Mesendoderm (in vitro differentiated cells): ENCODE data around the gene TWNK.

Experiments
- DNase-seq: peaks from one replicate; pipeline ENCODE4 v3.0.0; 2013
- H2AK5ac ChIP-seq: 2 replicates; pipeline ENCODE4 v1.6.1; 2013; ENCODE audit warnings: low read length, inconsistent platforms
- H2BK120ac ChIP-seq: 2 replicates; pipeline ENCODE4 v1.6.1; 2013; ENCODE audit warnings: low read depth, mild to moderate bottlenecking, low read length, moderate library complexity, mixed read lengths
- H2BK15ac ChIP-seq: replicated peaks from 2 replicates; pipeline ENCODE4 v1.6.1; 2013; ENCODE audit warnings: low read depth, mild to moderate bottlenecking, moderate library complexity
- H2BK5ac ChIP-seq: 2 replicates; pipeline ENCODE4 v1.6.1; 2013; ENCODE audit warnings: low read length, inconsistent platforms
- H3K18ac ChIP-seq: 2 replicates; pipeline ENCODE4 v1.6.1; 2013; ENCODE audit warnings: mild to moderate bottlenecking, low read length, mixed read lengths
- H3K23ac ChIP-seq: one replicate; pipeline ENCODE4 v1.6.1; 2013; ENCODE audit warnings: low read length
- H3K27ac ChIP-seq: 2 replicates; pipeline ENCODE4 v1.5.1; 2013; ENCODE audit warnings: low read depth, mild to moderate bottlenecking, inconsistent platforms, low read length, moderate library complexity
- H3K27me3 ChIP-seq: 2 replicates; pipeline ENCODE4 v1.6.1; 2013; ENCODE audit warnings: low read length, control low read depth, mild to moderate bottlenecking, inconsistent platforms; ENCODE audit not compliant: insufficient read depth, poor library complexity
- H3K36me3 ChIP-seq: 2 replicates; pipeline ENCODE4 v1.6.1; 2013; ENCODE audit warnings: low read length, inconsistent platforms; ENCODE audit not compliant: control insufficient read depth, insufficient read depth
- H3K4ac ChIP-seq: one replicate; pipeline ENCODE4 v1.6.1; 2013; ENCODE audit warnings: low read depth, mild to moderate bottlenecking, low read length, moderate library complexity
- H3K4me1 ChIP-seq: 2 replicates; pipeline ENCODE4 v1.6.1; 2013; ENCODE audit warnings: low read depth, low read length, inconsistent platforms; ENCODE audit not compliant: control insufficient read depth
- H3K4me2 ChIP-seq: 2 replicates; pipeline ENCODE4 v1.6.1; 2013; ENCODE audit warnings: low read length
- H3K4me3 ChIP-seq: 2 replicates; pipeline ENCODE4 v1.5.1; 2013; ENCODE audit warnings: mild to moderate bottlenecking, low read length
- H3K56ac ChIP-seq: one replicate; pipeline ENCODE4 v1.6.1; 2013; ENCODE audit warnings: low read length
- H3K79me1 ChIP-seq: 2 replicates; pipeline ENCODE4 v1.6.1; 2013; ENCODE audit warnings: low read length, inconsistent platforms
- H3K79me2 ChIP-seq: 2 replicates; pipeline ENCODE4 v1.6.1; 2013; ENCODE audit warnings: mild to moderate bottlenecking, low read length; ENCODE audit not compliant: control insufficient read depth, insufficient read depth
- H3K9ac ChIP-seq: 2 replicates; pipeline ENCODE4 v1.6.1; 2013; ENCODE audit warnings: low read length, inconsistent platforms
- H4K5ac ChIP-seq: one replicate; pipeline ENCODE4 v1.6.1; 2013; ENCODE audit warnings: low read length
- H4K8ac ChIP-seq: one replicate; pipeline ENCODE4 v1.6.1; 2013; ENCODE audit warnings: low read depth, mild to moderate bottlenecking, control low read depth, low read length, moderate library complexity
- WGBS: extraction: QIAGEN DNeasy Blood & Tissue Kit; methylation state at CpG from one replicate; pipeline ENCODE4 v1.1.7; 2013; ENCODE audit warnings: low lambda C conversion rate, missing lambda C conversion rate; ENCODE audit not compliant: insufficient coverage; ENCODE audit errors: extremely low coverage; 5-methylcytosine and 5-hydroxymethylcytosine counted together

TWNK gene

DNA sequence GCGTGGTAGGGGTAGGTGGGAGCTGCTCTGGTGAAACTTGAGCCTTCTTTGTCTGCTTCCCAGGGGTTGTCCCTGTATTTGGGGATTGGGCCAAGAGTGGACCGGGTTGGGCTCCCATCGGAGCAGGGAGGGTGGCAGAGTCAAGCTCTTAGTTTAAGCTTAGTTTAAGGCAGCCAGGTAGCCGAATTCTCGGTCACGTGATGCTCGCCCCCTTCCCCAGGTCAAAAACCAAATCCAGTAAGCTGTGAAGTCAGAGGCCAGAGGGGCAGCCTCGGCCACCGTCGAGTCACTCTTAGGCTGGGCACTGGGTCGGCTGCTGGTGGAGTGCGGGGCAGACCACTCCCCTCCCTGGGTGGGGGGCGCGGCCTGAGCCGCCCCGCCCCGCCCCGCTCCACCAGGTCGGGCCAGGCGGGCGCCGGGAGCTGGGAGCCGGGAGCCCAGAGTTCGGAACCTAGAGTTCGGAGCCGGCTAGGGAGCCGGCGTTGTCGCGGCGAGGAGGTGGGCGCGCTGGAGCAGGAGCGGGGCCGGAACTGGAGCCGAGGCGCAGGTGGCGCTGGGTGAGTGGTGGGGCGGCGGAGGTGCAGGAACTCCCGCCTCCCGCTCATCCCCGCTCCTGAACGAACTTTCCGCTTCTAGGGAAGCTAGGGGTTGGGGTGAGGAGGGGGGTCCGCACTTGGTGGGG, 9.5 kb downstream of the TWNK start:
- no CpG with 5 or more reads among the region's 46 CpGs for WGBS

DNA sequence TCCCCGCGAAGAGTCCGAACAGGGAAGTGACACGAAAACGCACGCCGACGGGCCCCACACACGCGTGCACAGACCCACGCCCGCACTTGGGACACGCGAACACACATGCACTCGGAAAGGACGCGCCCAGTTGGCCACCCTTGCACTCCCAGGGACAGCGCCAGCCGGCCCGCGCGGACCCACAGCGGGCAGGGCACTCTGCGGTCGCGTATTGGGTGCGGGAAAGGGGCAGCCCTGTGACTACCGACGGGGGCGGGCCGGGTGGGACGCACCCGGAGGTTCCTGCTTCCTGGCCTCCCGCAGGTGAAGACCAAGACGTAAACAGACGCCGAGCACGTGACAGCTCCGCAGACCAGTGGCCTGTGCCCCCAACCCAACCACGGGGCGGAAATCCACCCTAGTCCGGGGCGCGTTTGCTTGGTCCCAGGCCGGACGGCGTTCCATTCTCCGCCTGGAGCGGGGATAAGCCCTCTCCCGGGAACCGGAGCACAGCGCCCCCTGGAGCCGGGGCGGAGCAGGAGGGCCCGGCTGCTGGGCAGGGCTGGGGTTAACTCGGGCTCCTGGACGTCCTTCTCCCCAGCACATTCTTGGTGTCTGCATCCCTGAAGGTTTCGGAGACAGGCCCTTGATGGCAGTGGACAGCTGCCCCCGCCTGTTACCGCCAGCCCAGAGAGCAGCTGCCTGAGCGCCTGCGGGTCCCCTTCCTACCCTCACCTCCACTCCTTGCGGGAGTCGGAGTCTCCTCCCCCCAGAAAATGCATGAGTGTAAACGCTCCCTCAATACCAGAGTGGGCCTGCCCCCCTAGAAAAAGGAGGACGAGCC, 10.2 kb downstream of the TWNK start:
- Histone ChIP-seq H2BK120ac (peak overlapping the region; percentile 5), H2AK5ac (no peak overlapping the region), H3K27me3 (no peaks in the 10 kb centered on the region), H3K56ac (peak overlapping the region; percentile 99), H3K36me3 (peaks cover 10% of the 10 kb centered on the region), H2BK15ac (no peak overlapping the region), H3K9ac (peak overlapping the region; percentile 94), H4K8ac (no peak overlapping the region), H3K18ac (peak overlapping the region; percentile 34), H2BK5ac (peak overlapping the region; percentile 76), H3K23ac (peak overlapping the region; percentile 94), H4K5ac (no peak overlapping the region), H3K79me2 (peaks cover 12% of the 10 kb centered on the region), H3K4ac (no peak overlapping the region), H3K4me1 (peaks cover 17% of the 10 kb centered on the region), H3K79me1 (peaks cover 15% of the 10 kb centered on the region), H3K4me3 (peak overlapping the region; percentile 81), H3K27ac (peak overlapping the region; percentile 87), H3K4me2 (peak overlapping the region; percentile 98)
- DNase-seq = peak; percentile 91
- no CpG with 5 or more reads among the region's 66 CpGs for WGBS

More for the DNA sequence above, 9.5 kb downstream of the TWNK start:
- peak overlapping the region; percentile 94 for H3K9ac ChIP-seq
- peak overlapping the region; percentile 87 for H3K27ac ChIP-seq
- peaks cover 12% of the 10 kb centered on the region for H3K79me2 ChIP-seq
- no peak overlapping the region for H4K5ac ChIP-seq
- peak overlapping the region; percentile 51 for H2AK5ac ChIP-seq
- H3K36me3 ChIP-seq = peaks cover 10% of the 10 kb centered on the region
- no peak overlapping the region for H4K8ac ChIP-seq
- H2BK5ac ChIP-seq = peak overlapping the region; percentile 70
- peaks cover 14% of the 10 kb centered on the region for H3K79me1 ChIP-seq
- peak overlapping the region; percentile 81 for H3K4me3 ChIP-seq
- H3K4me1 ChIP-seq = peaks cover 17% of the 10 kb centered on the region
- no peaks in the 10 kb centered on the region for H3K27me3 ChIP-seq
- H3K56ac ChIP-seq = peak overlapping the region; percentile 99
- peak overlapping the region; percentile 8 for H3K4ac ChIP-seq
- H3K4me2 ChIP-seq = peak overlapping the region; percentile 98
- H3K23ac ChIP-seq = peak overlapping the region; percentile 94
- peak overlapping the region; percentile 25 for H3K18ac ChIP-seq
- peak; percentile 76 for DNase-seq
- H2BK15ac ChIP-seq = no peak overlapping the region
- no peak overlapping the region for H2BK120ac ChIP-seq

DNA sequence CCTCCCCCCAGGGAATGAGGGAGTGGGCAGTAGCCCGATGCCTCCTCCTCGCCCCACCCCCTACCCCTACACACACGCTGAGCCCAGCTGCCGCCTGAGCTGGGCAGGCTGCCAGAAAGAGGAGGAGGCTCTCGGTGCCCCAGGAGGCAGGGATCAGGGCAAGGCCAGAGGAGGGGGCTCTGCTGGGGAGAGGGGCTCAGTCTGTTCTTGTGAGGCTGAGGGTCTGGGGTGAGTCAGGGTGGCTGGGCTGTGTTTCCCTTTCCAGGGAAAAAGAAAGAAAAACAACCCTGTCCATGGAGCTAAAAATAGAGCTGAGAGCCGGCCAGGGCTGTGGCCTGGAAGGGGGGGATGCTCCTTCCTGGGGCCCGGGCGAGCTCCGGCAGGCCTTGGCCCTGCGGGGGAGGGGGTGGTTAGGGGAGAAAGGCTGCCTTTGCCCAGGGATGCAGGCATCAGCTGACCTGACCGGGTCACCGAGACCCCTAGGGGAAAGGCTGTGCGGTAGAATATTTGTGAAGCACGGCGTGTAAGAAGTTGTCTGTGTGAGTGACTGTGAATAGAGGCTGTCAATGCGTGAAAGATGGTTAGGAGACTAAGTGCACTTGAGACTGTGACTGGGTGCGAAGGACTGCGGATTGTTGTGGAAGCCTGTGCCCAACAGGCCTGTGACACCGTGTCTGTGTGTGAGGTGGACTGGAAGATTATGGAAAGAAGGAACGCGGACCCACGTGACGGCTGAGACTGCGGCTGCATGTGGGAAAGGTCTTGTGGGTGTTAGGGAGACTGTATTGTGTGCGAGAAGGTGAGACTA, 11.0 kb downstream of the TWNK start:
- peak overlapping the region; percentile 5 for H2BK120ac ChIP-seq
- no peaks in the 10 kb centered on the region for H3K27me3 ChIP-seq
- peak overlapping the region; percentile 87 for H3K27ac ChIP-seq
- peaks cover 17% of the 10 kb centered on the region for H3K4me1 ChIP-seq
- peak overlapping the region; percentile 99 for H3K56ac ChIP-seq
- DNase-seq = peak; percentile 74
- H3K4me3 ChIP-seq = peak overlapping the region; percentile 81
- peaks cover 12% of the 10 kb centered on the region for H3K79me2 ChIP-seq
- peak overlapping the region; percentile 34 for H3K18ac ChIP-seq
- WGBS = no CpG with 5 or more reads among the region's 25 CpGs
- H3K9ac ChIP-seq = peak overlapping the region; percentile 94
- H3K36me3 ChIP-seq = peaks cover 9% of the 10 kb centered on the region
- H4K5ac ChIP-seq = no peak overlapping the region
- no peak overlapping the region for H2BK15ac ChIP-seq
- H2BK5ac ChIP-seq = no peak overlapping the region
- peak overlapping the region; percentile 85 for H3K23ac ChIP-seq
- H3K4me2 ChIP-seq = peak overlapping the region; percentile 98
- peaks cover 16% of the 10 kb centered on the region for H3K79me1 ChIP-seq
- peak overlapping the region; percentile 75 for H2AK5ac ChIP-seq
- no peak overlapping the region for H4K8ac ChIP-seq
- H3K4ac ChIP-seq = no peak overlapping the region

DNA sequence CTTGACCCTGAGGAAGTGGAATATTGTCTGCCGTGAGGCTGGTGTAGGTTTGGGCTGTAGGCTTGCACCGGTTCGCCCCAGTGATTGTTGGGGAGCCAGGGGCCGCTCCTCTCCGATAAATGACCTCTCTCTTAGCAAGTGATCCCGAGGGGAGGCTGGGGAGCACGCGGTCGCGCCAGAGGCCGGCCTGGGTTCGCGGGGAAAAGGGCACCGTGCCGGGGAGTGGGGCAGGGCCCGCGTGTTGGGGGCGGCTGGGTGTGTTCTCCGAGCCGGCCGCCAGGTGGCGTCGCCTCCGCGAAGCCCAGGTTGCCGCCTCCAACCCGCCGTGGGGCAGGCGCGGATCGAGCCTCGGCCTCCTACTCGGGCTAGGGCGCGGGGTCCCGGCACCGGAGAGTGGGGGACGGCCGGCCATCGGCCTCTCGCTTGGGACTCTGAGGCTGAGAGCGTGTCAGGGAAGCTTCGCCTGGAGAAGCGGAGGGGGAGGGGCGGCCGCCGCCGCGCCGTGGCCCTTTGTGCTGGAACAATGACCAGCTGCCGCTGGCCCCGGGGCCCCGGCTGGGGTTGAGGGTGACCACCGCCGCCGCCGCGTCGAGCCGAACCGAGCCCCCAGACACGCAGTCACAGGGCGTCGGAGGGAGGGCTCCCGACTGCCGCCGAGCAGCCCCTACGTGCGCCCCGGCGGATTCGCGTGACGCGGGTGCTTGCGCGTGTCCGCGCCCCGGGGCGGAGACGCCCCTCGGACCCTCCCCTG, 11.8 kb downstream of the TWNK start:
- peak overlapping the region; percentile 17 for H3K4ac ChIP-seq
- peak overlapping the region; percentile 98 for H3K4me2 ChIP-seq

DNA sequence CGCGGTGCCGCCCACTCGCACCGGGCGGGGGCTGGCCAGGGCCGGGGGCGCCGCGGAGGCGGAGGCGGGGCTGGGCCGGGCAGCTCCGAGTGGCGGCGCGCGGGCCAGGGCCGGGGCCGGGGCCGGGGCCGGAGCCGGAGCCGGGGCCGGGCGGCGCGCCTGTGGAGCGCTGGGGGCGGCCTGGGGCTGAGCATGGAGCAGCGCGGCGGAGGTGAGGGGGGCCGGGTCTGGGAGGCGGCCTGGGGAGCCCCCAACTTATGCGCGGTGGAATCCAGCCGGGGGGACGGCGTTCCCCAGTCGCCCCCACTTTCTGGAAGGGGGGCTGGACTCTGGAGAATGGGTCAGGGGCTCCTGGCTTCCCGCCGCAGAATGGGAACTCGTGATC, 12.4 kb downstream of the TWNK start, which contains the start of gene LZTS2:
LZTS2 (plus strand) TSS at position 67 of the 385 bp plus-strand sequence. CDS start 2,731 bp downstream, outside the sequence.
- H2BK120ac ChIP-seq = peak within 1 kb of the TSS; percentile 52
- peak within 1 kb of the TSS; percentile 60 for H4K8ac ChIP-seq
- peak within 1 kb of the TSS; percentile 66 for H3K4ac ChIP-seq
- H3K27me3 ChIP-seq = no peaks in the 10 kb centered on the region
- H3K4me1 ChIP-seq = peaks cover 15% of the 10 kb centered on the region
- peak within 1 kb of the TSS; percentile 98 for H3K23ac ChIP-seq
- peak within 1 kb of the TSS; percentile 81 for H3K18ac ChIP-seq
- no peak within 1 kb of the TSS for H2BK15ac ChIP-seq
- H4K5ac ChIP-seq = no peak within 1 kb of the TSS
- peak within 1 kb of the TSS; percentile 75 for H3K27ac ChIP-seq
- peak within 1 kb of the TSS; percentile 78 for H2BK5ac ChIP-seq
- H2AK5ac ChIP-seq = peak within 1 kb of the TSS; percentile 93
- H3K4me3 ChIP-seq = peak within 1 kb of the TSS; percentile 90
- H3K9ac ChIP-seq = peak within 1 kb of the TSS; percentile 99
- peaks cover 12% of the 10 kb centered on the region for H3K79me2 ChIP-seq
- no CpG with 5 or more reads among the region's 44 CpGs for WGBS
- peak within 1 kb of the TSS; percentile 99 for H3K56ac ChIP-seq
- DNase-seq = peak; percentile 30
- H3K79me1 ChIP-seq = peaks cover 16% of the 10 kb centered on the region
- peaks cover 5% of the 10 kb centered on the region for H3K36me3 ChIP-seq
- peak within 1 kb of the TSS; percentile 98 for H3K4me2 ChIP-seq

More for the DNA sequence above, 11.8 kb downstream of the TWNK start:
- Histone ChIP-seq H3K23ac (peak overlapping the region; percentile 98), H4K5ac (no peak overlapping the region), H4K8ac (no peak overlapping the region), H3K27ac (peak overlapping the region; percentile 75), H3K27me3 (no peaks in the 10 kb centered on the region), H3K56ac (peak overlapping the region; percentile 99), H2BK5ac (no peak overlapping the region), H3K18ac (peak overlapping the region; percentile 81), H2AK5ac (peak overlapping the region; percentile 75), H2BK15ac (no peak overlapping the region), H3K4me1 (peaks cover 17% of the 10 kb centered on the region), H2BK120ac (no peak overlapping the region), H3K9ac (peak overlapping the region; percentile 94), H3K36me3 (peaks cover 7% of the 10 kb centered on the region), H3K4me3 (peak overlapping the region; percentile 71), H3K79me1 (peaks cover 16% of the 10 kb centered on the region), H3K79me2 (peaks cover 12% of the 10 kb centered on the region)
- WGBS = no CpG with 5 or more reads among the region's 83 CpGs
- peak; percentile 74 for DNase-seq
